Right atrium auricular region (tissue), 2 donors: ENCODE results near the gene GLRA1. TPM values are rescaled to one million over a fixed set of nuclear protein-coding genes. Genes with fewer than 3 reads are reported as not detected.
"Not testable (repeated sequence)": the region's sequence is repeated elsewhere in the genome, so short reads cannot be mapped to it uniquely, and the experiment has no call there.

ENCODE experiments used
- DNase-seq: peaks from one replicate; pipeline ENCODE4 v3.0.0-alpha.2; 2019; ENCODE audit warnings: low spot score
- H3K27ac ChIP-seq, 2 donors: fragments of 200-600 bp; sonication (generic); 1 replicate in 1 of 2; 2 replicates in 1 of 2; pipeline ENCODE4 v1.5.1; 2016 to 2019
- H3K27me3 ChIP-seq, 2 donors: fragments of 200-600 bp; sonication (generic); one replicate each; pipeline versions ENCODE4 v1.5.1 to v1.6.0; 2017 to 2019
- H3K36me3 ChIP-seq: fragments of 200-600 bp; sonication (generic); one replicate; pipeline ENCODE4 v1.5.1; 2016
- H3K4me1 ChIP-seq, 2 donors: fragments of 200-600 bp; sonication (generic); one replicate each; pipeline versions ENCODE4 v1.5.1 to v1.6.0; 2017 to 2019
- H3K4me3 ChIP-seq, 2 donors: fragments of 200-600 bp; sonication (generic); 1 replicate in 1 of 2; 2 replicates in 1 of 2; pipeline ENCODE4 v1.5.1; 2017 to 2019; ENCODE audit warnings: mild to moderate bottlenecking in 1 of 2, moderate library complexity in 1 of 2
- H3K9me3 ChIP-seq, 2 donors: fragments of 200-600 bp; sonication (generic); one replicate each; pipeline ENCODE4 v1.5.1; 2019
- total RNA-seq, 2 donors: library from RNA; depleted of rRNA; stranded (reverse); fragments of >200 nt; gene quantifications; one replicate each; pipeline ENCODE4 v1.1.0, GENCODE V29; 2016
- TF ChIP-seq, protein P1 (sequence below), 2 donors: fragments of 200-600 bp; sonication (generic); IDR thresholded peaks; one replicate each; pipeline ENCODE4 v1.5.1; 2019; ENCODE audit warnings: antibody characterized with exemption in 2 of 2

GLRA1 gene
- total RNA-seq, 2 donors from 2014 or later: not detected

DNA sequence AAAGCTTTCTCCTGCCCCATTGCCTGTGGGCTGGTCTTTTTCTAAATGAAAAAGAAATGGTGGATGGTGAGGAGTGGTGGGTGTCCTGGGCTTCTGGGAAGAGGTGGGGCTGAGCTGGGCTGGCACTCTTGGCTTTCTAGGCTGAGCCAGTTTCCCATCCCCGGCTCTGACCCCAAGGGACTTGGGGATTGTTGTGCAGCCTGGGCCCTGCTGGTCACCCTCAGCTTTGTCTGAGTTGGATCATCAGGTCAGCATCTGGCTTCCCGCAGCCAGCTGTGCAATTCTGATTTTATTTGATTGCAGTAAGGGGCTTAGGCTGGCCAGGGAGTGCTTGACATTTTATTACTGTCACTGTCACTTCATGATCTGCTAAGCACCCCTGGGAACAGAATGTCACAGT lies 25.3 kb downstream of the GLRA1 start:
- H3K27ac ChIP-seq: no peak overlapping the region
- H3K27me3 ChIP-seq: no peaks in the 10 kb centered on the region
- no peak for DNase-seq
- H3K36me3 ChIP-seq: no peaks in the 10 kb centered on the region
- peaks cover 0 to 8% of the 10 kb centered on the region in 2 donors for H3K4me1 ChIP-seq
- no peak overlapping the region for H3K4me3 ChIP-seq
- TF ChIP-seq, protein P1, sequence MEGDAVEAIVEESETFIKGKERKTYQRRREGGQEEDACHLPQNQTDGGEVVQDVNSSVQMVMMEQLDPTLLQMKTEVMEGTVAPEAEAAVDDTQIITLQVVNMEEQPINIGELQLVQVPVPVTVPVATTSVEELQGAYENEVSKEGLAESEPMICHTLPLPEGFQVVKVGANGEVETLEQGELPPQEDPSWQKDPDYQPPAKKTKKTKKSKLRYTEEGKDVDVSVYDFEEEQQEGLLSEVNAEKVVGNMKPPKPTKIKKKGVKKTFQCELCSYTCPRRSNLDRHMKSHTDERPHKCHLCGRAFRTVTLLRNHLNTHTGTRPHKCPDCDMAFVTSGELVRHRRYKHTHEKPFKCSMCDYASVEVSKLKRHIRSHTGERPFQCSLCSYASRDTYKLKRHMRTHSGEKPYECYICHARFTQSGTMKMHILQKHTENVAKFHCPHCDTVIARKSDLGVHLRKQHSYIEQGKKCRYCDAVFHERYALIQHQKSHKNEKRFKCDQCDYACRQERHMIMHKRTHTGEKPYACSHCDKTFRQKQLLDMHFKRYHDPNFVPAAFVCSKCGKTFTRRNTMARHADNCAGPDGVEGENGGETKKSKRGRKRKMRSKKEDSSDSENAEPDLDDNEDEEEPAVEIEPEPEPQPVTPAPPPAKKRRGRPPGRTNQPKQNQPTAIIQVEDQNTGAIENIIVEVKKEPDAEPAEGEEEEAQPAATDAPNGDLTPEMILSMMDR (IDR thresholded peaks at IDR 0.05): no peak
- H3K9me3 ChIP-seq: no peaks in the 10 kb centered on the region

DNA sequence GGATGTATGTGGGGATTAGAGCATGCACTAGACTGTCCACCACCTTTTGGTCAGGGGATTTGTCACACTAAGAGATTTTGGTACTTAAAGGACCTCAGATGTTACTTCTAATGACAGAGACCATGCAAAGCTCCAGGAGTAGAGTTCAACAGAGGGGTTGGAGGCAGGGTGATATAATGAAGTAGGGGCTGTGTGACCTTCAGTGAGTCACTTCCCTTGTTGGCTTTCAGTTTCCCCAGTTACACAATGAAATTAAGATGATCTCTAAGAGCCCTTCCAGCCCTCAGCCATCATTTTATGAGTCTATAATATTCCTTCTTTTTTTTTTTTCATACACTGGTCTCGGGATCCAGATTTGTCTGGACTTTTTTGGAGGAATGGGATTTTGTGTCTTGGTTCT lies 26.8 kb downstream of the GLRA1 start:
- H3K4me1 ChIP-seq: peaks cover 0 to 8% of the 10 kb centered on the region in 2 donors
- no peaks in the 10 kb centered on the region for H3K27me3 ChIP-seq
- H3K36me3 ChIP-seq: no peaks in the 10 kb centered on the region
- H3K9me3 ChIP-seq: no peaks in the 10 kb centered on the region
- no peak overlapping the region for H3K27ac ChIP-seq
- TF ChIP-seq, protein P1 (IDR thresholded peaks at IDR 0.05): no peak
- no peak overlapping the region for H3K4me3 ChIP-seq
- no peak for DNase-seq

DNA sequence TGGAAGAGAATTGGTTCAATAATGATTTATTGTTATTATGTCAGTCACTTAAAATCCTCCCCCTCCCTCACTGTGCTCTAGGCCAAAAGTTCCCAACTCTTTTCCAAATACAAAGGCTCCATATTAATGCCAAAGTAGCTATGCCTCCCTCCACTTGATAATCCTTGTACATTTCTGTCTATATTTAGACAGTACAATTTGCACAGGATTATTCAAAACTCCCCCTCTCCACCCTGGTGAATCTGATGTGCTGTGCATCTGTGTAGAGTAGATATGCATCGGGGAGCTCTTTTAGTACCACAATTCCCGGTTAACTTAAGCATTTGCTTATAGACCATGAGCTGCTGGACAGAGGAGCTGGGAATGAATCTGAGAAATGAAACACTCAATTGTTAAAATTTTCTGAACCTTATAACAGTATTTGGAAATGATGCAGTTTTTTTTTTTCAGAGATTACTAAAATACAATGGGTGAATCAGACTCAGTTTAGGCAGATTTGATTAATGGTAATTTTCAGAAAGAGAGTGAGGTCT lies 27.6 kb downstream of the GLRA1 start:
- DNase-seq: no peak
- Histone ChIP-seq H3K9me3 (no peaks in the 10 kb centered on the region), H3K27ac (no peak overlapping the region), H3K4me3 (no peak overlapping the region), H3K4me1 (peaks cover 0 to 8% of the 10 kb centered on the region in 2 donors), H3K36me3 (no peaks in the 10 kb centered on the region), H3K27me3 (no peaks in the 10 kb centered on the region)
- TF ChIP-seq, protein P1 (IDR thresholded peaks at IDR 0.05): no peak

DNA sequence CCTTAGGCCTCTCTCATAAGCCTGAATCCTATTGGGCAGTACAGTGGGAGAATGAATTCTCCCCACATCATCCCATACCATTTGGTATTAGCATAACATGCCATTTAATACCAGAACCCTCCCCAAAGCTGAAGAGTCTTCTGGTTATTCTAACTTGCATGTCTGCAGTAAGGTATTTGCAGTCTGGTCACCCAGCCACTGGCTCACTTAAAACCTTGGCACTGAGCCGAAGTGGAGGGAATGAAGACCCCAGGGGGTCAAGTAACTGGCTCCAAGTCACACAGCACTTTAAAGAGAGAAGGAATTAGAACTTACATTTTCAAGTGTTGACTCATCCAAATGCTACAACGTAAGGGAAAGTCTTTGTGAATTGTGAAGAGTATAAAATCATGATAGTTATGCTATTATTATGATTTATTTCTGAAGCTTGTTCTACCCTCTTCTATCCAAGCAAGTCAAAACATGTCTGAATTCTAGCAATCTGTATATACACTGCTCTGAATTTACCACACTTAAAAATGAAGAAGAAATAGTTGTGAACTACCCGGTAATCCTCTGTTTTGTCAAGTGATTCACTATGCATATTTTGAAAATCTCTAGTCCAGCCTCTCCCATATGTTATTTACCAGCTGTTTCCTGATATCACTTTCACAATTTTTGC lies 28.5 kb downstream of the GLRA1 start:
- H3K4me1 ChIP-seq: peaks cover 0 to 7% of the 10 kb centered on the region in 2 donors
- TF ChIP-seq, protein P1 (IDR thresholded peaks at IDR 0.05): no peak
- no peaks in the 10 kb centered on the region for H3K9me3 ChIP-seq
- H3K4me3 ChIP-seq: no peak overlapping the region
- H3K27ac ChIP-seq: no peak overlapping the region
- H3K36me3 ChIP-seq: no peaks in the 10 kb centered on the region
- DNase-seq: no peak
- no peaks in the 10 kb centered on the region for H3K27me3 ChIP-seq

DNA sequence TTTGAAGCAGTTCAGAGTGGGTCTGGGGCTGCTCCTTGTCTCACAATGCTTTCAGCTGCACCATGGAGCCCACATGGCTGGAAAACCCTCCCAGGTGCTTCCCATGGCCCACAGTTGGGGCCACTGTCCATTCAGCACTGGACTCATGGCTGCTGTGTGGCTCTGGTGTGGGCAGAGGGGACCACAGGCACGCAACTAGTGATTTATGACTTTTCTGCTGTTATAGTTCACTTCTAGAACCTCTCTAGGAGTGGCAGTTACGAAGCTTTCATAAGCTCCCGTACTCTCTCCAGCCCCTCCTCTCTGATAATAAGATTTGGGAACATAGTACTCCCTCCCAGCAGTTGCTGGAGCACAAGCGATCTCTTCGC lies 29.0 kb downstream of the GLRA1 start:
- no peak for DNase-seq
- TF ChIP-seq, protein P1 (IDR thresholded peaks at IDR 0.05): no peak
- H3K27me3 ChIP-seq: no peaks in the 10 kb centered on the region
- no peaks in the 10 kb centered on the region for H3K36me3 ChIP-seq
- H3K4me3 ChIP-seq: no peak overlapping the region
- peaks cover 0 to 2% of the 10 kb centered on the region in 2 donors for H3K4me1 ChIP-seq
- no peaks in the 10 kb centered on the region for H3K9me3 ChIP-seq
- H3K27ac ChIP-seq: no peak overlapping the region

DNA sequence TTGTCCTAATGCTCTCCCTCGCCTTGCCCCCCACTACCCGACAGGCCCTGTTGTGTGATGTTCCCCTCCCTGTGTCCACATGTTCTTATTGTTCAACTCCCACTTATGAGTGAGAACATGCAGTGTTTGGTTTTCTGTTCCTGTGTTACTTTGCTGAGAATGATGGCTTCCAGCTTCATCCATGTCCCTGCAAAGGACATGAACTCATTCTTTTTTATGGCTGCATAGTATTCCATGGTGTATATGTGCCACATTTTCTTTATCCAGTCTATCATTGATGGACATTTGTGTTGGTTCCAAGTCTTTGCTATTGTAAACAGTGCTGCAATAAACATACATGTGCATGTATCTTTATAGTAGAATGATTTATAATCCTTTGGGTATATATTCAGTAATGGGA lies 31.2 kb downstream of the GLRA1 start:
- not testable (repeated sequence) for H3K9me3 ChIP-seq, H3K4me1 ChIP-seq, H3K27me3 ChIP-seq, H3K36me3 ChIP-seq, H3K27ac ChIP-seq, H3K4me3 ChIP-seq, DNase-seq
